Measurements from ENCODE around the gene MRGPRF. TPM values are rescaled to one million over a fixed set of nuclear protein-coding genes. Genes with fewer than 3 reads are reported as not detected.

MRGPRF gene, protein sequence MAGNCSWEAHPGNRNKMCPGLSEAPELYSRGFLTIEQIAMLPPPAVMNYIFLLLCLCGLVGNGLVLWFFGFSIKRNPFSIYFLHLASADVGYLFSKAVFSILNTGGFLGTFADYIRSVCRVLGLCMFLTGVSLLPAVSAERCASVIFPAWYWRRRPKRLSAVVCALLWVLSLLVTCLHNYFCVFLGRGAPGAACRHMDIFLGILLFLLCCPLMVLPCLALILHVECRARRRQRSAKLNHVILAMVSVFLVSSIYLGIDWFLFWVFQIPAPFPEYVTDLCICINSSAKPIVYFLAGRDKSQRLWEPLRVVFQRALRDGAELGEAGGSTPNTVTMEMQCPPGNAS
- 1.2 TPM for total RNA-seq

DNA sequence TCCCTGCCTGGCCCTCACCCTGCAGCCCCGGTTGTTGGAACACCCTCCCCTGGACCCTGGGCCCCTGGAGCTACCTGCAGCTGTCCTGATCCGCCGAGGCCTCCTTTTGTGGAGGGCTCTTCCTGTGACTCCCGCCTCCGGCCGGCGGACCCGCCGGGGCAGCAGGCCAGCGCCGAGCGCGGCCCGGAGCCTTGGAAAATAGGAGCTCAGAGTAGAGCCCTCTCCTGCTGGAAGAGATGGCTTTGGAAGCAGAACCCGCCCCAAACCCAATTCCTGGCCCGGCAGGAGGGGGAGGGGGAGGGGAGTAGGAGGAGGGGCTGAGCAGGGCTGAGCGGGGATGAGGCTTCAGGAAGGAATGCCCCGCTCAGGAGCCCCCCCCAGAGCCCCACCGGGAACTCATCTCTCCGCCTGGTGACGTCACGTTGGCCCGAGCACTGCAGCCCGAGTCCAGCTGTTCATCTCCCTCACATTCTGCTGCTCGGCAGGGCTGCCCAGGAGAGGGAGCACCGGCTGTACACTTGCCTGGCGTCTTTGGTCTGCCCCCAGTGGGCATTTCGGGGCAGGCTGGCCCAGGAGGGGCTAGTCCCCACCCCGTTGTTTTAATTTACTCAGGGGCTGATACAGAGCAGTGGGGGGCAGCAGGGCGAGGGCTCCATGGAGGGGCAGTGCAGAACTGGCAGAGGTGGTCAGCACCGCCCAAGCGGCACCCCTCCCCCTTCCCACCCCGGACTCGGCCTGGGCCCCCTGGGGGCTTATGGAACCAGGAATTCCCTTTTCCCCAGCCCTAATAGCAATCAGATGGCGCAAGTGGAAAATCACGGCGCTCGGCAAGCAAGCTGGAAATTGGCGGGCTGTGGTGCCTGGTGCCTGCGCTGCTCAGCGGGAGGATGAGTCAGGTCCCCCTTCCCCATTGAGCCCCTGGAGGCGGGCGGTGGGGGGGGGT lies at the start of gene MRGPRF:
Gene MRGPRF (minus strand): TSS at position 238 of the 943 bp plus-strand sequence. CDS start 3,345 bp downstream, outside the sequence.
- peak in 1 of 2 donors; percentile 63 for DNase-seq (ENCODE audit: low spot score in 2 of 2)
- FAIRE-seq, result no peak

DNA sequence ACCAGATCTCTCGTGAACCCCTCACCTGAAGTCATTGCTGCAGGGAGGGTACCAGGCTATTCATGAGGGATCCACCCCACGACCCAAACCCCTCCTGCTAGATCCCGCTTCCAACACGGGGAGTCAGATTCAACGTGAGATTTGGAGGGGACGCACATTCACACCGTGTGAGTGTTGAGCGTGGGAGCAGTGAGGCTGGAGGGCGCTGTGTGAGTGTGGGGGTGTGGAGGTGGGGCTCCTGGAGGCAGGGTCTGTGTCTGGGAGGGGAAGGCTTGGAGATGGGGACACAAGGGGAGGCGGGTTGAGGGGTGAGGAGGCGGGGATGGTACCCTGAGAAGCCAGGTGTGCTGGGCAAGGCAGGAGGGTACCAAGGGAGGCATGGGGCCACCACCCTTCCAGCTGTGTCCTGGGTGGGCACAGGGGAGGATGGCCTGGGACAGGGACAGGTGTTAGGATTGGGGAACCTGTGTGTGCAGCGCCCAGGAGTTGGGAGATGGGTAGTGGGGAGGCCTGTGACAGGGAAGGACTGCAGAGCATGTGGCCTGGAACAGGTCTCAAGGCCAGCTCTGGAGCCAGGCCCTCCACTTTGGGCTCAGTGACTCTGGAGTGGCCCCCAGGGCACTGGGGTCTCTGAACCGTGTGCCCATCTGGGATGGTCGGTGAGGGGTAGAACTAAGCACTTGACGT lies 49.3 kb upstream of the MRGPRF start:
- no peak for FAIRE-seq
- no peak for DNase-seq (ENCODE audit: low spot score in 2 of 2)

- FAIRE-seq, result no peak
Observed at GRCh38 chr11:69061713-69062053, 48.6 kb upstream of the MRGPRF start.

DNA sequence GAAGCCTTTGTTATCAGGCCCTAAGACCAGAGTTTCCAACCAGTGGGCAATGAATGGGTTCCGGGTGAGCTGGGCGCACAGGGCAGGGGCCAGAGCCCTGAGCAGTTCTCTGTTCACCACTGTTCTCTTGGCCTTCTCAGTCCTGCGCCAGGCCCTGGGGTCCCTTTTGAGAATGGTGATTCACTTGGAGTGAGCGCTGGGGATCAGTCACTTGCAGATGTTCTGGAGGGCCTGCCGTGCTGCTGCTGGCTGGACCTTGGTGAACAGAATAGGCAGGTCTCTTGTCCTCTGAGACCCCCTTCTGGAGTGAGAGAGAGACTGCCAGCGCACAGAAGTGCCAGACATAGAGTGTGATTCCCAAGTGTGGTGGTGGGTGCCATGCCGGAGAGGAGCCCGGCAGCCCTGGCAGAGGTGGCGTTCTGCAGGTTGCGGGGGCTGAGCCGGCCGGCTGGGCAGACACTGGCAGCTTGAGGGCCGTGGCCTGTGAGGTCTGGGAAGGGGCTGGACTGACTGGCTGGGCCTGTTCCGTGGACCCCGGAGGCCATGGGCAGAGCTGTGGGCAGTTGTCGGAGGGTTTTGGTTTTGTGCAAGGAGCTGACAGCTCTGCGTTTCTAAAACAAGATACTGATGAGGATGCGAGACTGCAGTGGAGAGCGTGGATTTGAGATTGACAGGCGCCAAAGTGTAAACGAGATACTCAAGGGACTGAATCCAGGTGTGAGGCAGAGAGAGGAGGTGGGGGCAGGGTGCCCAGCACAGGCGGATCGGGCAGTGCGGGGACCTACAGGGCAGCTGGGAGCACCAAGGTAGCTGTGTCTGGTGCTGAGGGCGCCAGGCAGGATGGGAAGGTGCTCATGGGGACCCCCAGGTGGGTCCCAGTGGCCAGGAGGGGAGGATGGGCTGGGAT lies 48.0 kb upstream of the MRGPRF start:
- FAIRE-seq (no peak), DNase-seq (ENCODE audit: low spot score in 2 of 2) (no peak)

More at GRCh38 chr11:69061713-69062053, 48.6 kb upstream of the MRGPRF start:
- DNase-seq (ENCODE audit: low spot score in 2 of 2), result no peak

DNA sequence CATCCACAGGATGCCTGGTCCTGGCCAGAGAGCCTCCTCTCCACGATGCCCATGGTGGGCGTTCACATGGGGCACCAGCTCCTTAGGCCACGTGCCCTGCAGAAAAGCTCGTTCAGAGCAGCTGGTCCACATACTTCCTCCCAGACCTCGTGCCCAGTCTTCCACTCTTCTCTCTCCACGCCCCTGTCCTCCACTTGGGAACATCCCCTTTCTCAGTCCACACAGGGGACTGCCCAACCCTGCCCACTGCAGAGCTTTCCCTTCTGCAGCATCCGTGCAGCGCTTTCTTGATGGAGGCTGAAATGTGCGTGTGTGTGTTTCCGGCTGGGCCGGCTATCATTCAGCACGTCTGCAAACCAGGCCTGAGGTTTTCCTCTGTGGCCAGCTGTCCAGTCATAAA lies 46.9 kb upstream of the MRGPRF start:
- DNase-seq (ENCODE audit: low spot score in 2 of 2), result no peak
- FAIRE-seq, result no peak

GRCh38 chr11:69059429-69059828 lies 46.4 kb upstream of the MRGPRF start:
- no peak for DNase-seq (ENCODE audit: low spot score in 2 of 2)

DNA sequence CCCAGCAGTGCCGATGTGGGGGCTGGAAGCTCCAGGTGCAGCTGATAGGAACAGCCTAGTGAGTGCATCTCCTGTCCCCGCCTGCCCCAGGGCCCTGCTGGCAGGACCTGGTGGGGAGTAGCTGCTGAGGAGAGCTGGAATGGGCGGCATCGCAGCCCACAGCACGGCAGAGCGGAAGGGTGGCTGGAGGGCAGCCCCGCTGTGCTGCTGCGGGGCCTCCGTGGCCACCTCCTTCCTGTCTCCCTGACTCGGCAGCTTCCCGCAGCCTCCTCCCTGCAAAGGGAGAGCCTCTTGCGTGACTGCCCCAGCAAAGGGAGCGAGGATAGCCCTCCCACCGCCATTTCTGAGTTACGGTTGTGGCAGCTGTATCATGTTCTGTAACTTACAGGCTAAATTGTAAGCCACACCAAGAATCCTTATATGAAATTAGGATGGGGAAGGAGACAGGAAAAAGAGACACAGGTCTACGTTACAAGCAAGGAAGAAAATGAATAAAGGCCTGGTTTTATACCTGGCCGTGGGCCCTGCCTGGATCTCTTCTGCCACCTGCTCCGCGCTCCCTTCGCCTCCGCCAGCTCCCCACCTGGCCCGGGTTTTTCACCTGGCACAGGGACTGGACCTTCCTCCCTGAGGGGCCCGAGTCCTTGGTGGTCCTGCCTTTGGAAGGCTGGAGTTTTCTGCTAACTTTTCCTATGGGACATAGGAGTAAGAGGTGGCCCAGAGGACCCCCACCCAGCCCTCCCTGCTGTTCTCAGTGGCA lies 45.6 kb upstream of the MRGPRF start:
- FAIRE-seq, result no peak
- DNase-seq (ENCODE audit: low spot score in 2 of 2), result no peak

More at GRCh38 chr11:69059429-69059828, 46.4 kb upstream of the MRGPRF start:
- no peak for FAIRE-seq

- FAIRE-seq (no peak), DNase-seq (ENCODE audit: low spot score in 2 of 2) (no peak)
Observed at GRCh38 chr11:69057801-69058200, 44.8 kb upstream of the MRGPRF start.

- DNase-seq (ENCODE audit: low spot score in 2 of 2) (no peak), FAIRE-seq (no peak)
Observed at GRCh38 chr11:69057236-69057635, 44.2 kb upstream of the MRGPRF start.

GRCh38 chr11:69055598-69056516 lies 42.8 kb upstream of the MRGPRF start:
- DNase-seq (ENCODE audit: low spot score in 2 of 2) (peak in 1 of 2 donors; percentile 63), FAIRE-seq (no peak)

- no peak for DNase-seq (ENCODE audit: low spot score in 2 of 2)
- no peak for FAIRE-seq
Observed at GRCh38 chr11:69055212-69055586, 42.2 kb upstream of the MRGPRF start.

DNA sequence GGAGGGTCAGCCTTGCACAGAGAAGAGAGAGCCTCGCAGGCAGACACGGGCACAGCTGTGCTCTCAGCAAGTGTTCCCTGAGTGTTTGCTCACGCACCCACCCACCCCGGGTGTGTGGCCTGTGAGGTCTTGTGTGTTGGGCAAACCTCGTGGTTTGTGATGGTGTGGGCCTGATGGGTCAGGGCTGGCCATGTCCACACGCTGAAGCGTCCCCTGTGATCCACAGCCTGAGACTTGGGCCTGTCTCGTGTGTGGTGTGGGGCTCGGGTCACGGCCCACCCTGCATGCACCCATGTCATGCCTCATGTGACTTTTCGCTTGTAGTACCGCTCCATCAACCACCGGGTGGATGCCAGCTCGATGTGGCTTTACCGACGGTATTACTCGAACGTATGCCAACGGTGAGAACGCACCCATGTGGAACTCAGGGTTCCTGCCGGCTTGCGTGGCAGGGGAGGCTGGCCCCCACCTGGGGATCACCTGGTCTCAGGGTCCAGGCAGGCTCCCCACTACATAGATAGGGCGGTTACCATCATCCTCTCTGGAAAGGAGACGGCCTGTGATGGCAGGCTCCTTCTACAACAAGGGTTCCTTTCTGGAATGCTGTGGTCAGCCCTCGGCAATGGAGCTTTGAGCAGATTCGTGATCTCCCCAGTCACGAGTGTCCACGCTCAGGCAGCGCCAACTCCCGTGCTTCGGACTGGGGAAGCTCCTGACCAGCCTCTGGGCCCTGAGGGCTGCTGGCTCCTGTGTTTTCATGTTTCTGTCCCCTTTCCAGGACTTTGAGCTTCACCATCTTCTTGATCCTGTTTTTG lies 41.6 kb upstream of the MRGPRF start:
- FAIRE-seq, result no peak

DNA sequence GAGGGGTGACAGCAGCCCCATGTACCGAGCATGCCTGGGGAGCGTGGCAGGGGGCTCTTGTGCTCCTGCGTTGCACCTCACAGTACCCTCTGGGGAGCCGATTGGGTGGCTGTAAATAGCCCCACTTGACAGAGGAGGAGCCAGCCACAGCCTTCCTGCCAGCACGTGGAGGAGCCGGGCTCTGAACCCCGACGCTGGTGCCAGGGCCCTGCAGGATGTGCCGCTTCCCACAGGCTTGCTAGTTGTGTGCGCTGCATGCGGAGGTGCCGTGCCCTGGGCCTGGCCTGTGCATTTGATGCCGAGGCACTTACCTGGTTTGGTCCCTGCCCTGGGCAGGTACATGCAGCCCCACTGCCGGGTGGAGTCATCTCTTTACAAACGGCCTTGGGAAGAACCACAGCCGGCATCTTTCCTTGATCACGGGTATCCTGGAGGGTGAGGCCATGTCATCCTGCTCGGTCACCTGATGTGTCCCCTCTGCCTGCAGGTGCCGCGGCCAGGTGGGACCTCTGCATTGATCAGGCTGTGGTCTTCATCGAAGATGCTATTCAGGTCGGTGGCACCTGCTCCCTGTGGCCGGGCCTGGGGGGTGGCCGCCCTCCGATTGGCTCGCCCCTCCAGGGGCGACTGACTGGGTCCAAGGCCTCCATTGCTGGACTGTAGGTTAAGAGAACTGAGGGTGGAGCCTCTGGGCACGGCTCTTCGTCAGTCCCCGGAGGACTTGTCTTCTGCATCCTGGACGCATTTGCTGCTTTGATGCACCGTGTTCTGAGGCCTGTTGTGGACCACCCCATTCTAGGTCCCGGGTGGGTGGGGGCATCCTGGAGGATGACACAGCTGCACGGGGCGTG lies 40.7 kb upstream of the MRGPRF start:
- FAIRE-seq, result no peak
- DNase-seq (ENCODE audit: low spot score in 2 of 2), result no peak

More for the DNA sequence above, 41.6 kb upstream of the MRGPRF start:
- DNase-seq (ENCODE audit: low spot score in 2 of 2), result no peak

- FAIRE-seq, result no peak
Observed at GRCh38 chr11:69053169-69053477, 40.1 kb upstream of the MRGPRF start.

DNA sequence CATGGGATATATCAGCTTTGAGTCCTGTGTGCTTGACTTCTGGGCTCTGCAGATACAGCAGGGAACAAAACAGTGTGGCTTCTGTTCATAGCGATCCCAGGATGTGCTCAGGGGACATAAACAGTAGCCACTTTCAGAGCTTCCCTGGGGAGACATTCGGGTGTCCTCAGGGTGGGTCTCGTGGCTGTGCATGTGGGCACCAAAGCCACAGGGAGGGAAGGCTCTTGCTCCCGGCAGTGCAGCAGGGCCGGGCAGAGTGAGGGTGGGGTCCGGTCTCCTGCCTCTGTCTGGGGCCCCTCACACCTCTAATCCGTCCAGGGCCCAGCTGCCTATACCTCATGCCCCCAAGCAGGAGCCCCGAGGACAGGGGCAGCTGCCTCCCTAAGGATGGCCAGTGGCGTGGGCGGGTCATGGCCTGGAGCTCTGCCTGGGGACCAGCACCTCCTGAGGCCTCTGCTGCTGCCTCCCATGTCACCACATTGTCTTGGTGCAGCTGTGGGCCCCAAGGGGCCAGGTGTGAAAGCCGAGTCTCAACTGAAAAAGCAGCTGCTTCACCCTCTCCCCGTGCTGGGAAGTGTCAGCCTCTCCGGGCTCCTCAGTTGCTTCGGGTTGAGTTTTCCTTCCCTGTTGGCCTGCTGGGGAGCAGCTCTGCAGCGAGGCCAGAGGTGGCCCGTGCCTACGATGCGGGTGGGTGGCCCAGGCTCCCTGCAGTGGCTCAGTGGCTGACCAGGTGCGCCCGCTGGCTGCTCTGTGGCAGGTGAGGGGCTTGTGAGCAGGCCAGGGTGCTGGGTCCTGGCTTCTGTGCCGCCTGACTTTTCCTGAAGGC lies 39.5 kb upstream of the MRGPRF start:
- DNase-seq (ENCODE audit: low spot score in 2 of 2), result no peak
- no peak for FAIRE-seq

More at GRCh38 chr11:69053169-69053477, 40.1 kb upstream of the MRGPRF start:
- no peak for DNase-seq (ENCODE audit: low spot score in 2 of 2)
